Spleen (tissue), 7 donors: ENCODE measurements around the gene ZNF275.

Experiments
- CTCF ChIP-seq, 11 experiments: fragments of 200-600 bp in 7 of 11; fragments of 450-650 bp in 4 of 11; sonication (generic) in 4 of 11; IDR thresholded peaks in 8 of 11; conservative IDR thresholded peaks in 3 of 11; 1 replicate in 7 of 11; 2 replicates in 4 of 11; pipeline versions ENCODE4 v1.4.0 to v1.8.0; 2016 to 2021; ENCODE audit warnings: antibody characterized with exemption in 11 of 11, inconsistent platforms in 4 of 11, mild to moderate bottlenecking in 1 of 11
- POLR2A ChIP-seq, 3 donors: fragments of 450-650 bp; IDR thresholded peaks; one replicate each; pipeline ENCODE4 v1.5.1; 2017; ENCODE audit warnings: antibody characterized with exemption in 3 of 3, mild to moderate bottlenecking in 1 of 3
- donor health status: DM: no; HTN: no; CAD: no; lungs with moderate emphysema.
- donor health status: DM: no; HTN: no; CAD: no.
- donor health status: DM: no; HTN: no; CAD: no.

- TF ChIP-seq POLR2A (IDR thresholded peaks at IDR 0.05) (no peak), CTCF (IDR thresholded peaks at IDR 0.05 in 8 of 11, conservative IDR thresholded peaks at IDR 0.05 in 3 of 11) (no peak)
Observed at GRCh38 chrX:153379508-153379907, 45.6 kb downstream of the ZNF275 start.
